NCI-H1930 (cell line): ENCODE data around the gene SH2B2.
"Not testable (repeated sequence)": the region's sequence is repeated elsewhere in the genome, so short reads cannot be mapped to it uniquely, and the experiment has no call there.

Experiments
- DNase-seq, 2 experiments: peaks; one replicate each; lab custom pipeline; 2025; lab: John Stamatoyannopoulos, UW

Gene SH2B2

DNA sequence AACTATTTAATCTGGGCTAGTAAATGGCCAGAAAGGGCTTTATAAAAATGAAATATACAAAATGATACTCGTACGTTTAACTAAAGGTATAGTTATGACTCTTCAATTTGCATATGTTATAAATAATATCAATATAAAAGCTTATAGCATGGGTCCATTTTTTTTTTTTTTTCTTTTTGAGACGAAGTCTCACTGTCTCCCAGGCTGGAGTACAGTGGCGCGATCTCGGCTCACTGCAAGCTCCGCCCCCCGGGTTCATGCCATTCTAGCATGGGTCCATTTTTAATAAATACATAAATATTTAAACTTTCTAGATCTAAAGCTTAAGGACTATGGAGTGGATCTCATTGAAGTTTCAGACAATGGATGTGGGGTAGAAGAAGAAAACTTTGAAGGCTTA, 50.3 kb downstream of the SH2B2 start:
- DNase-seq, result not testable (repeated sequence)

GRCh38 chr7:102337420-102337819, 50.8 kb downstream of the SH2B2 start:
- DNase-seq, result not testable (repeated sequence)

DNA sequence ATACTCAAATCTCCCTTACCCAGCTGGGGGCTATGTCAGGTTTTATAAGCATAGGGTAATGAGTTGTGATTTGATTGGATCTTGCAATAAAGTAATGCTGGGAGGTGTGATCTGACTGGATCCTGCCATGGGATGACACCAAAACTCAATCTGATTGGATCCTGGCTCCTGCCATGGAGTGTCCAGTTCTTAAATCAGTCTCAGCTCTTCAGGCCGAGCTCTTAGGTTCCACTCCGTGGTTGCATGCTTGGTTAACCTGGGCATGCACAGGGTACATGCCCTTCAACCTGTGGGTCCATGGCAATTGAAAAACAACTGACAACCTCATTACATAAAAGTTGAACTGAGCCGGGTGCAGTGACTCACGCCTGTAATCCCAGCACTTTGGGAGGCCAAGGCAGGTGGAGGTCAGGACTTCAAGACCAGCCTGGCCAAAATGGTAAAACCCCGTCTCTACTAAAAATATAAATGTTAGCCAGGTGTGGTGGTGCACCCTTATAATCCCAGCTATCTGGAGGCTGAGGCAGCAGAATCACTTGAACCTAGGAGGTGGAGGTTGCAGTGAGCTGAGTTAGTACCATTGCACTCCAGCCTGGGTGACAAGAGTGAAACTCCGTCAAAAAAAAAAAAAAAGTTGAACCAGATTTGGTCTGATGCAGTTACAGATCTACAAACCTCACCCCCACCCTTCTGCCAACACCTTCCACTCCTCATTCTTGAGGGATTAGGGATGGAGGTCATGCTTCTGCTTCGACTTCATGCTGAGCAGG, 54.1 kb downstream of the SH2B2 start:
- DNase-seq, result not testable (repeated sequence)

DNA sequence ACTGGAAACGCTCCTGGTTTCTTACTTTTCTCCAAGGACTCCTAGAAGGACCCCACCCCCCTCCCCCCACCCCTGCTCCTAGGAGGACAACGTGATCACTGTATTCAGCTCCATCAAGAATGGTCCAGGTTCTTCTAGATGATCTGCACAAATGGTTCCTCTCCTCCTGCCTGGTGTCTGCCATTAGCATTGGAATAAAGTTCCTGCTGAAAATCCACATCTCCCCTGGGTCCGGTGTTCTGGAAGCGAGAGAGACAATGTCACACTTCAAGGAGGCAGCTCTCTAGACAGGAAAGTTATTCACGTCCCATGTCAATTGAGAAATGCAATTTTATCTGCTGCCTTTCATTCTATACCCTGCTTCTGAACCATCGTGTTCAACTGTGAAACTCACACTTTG, 60.3 kb downstream of the SH2B2 start:
- DNase-seq, result not testable (repeated sequence)

DNA sequence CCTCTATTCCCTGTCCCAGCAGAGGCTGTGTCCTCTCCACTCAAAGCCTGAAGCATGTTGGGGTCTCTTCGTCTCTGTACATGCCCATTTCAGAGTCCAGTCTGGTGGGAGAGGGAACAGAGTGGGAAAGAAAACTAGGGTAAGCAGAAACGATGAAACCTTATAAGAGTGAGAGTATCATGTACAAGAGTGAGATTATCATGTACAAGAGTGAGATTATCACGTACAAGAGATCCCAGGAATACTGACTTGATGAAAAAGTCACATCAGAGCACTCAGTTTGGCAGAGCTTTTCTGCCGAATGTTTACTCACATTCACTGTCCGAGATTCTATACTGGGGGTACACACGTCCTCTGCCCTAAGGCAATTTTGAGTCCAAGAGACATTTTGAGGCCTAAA, 69.7 kb downstream of the SH2B2 start, which contains the start of gene SPDYE6:
Gene SPDYE6, minus strand, starts transcription at position 101 of the 400 bp plus-strand sequence. CDS start 421 bp downstream, outside the sequence.
- not testable (repeated sequence) for DNase-seq

DNA sequence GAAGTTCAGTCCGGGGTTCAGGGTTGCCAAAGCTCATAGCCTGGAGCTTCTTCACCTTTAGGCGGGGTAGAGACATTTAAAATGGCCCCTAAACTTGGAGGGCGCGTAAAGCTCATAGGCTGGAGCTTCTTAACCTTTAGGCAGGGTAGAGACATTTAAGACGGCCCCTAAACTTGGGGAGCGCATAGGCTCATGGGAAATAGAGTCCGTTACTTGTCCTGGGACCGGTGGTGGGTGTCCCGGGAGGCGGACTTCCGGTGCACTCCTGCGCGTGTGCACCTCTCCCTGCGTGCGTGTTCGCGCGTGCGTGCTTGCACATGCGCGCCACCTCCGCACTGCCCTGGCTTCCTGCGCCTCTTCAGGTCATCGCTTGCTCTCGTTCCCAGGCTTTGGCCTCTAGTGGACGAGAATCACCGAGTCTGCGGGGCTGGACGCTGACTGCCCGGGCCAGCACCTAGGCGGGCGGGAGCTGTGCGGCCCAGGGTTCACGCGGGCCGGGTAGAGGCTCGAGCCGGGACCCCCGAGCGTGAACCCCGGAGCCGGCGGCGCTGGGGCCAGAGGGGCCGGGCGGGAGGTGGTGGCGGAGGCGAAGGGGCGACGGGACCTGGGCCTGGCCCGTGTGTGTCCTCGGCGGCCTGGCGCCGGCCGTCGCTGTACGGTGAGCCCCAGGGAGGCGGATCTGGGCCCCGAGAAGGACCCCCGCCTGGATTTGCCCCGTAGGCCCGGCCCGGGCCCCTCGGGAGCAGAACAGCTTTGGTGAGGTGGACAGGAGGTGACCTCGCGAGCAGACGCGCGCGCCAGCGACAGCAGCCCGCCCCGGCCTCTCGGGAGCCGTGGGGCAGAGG, 77.1 kb downstream of the SH2B2 start:
- peak; percentile 97 to 99 for DNase-seq

DNA sequence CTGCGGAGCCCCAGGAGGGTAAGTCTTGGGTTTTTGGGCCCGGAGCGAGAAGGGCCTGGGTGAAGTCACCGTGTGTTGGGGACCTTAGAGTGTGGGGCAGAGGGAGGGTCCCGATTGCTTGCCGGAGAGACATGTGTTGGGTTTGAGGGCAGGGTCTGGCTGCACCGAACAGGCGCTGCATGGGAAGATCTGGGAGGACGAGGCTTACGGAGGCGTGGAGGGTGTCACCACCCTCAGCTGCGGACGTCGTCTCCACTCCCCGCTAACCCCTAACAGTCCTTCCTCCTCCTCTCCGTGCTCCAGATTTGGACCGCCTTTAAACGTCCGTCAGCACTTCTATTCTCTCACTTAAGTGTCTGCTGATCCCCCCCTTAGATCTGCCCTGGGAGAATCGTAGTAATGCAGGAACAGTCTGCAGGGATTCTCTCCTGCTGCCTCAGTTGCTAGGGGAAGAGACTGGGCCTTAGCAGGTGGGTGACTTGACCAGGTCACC, 77.8 kb downstream of the SH2B2 start:
- DNase-seq, result not testable (repeated sequence)

GRCh38 chr7:102365390-102365789, 78.7 kb downstream of the SH2B2 start:
- not testable (repeated sequence) for DNase-seq

DNA sequence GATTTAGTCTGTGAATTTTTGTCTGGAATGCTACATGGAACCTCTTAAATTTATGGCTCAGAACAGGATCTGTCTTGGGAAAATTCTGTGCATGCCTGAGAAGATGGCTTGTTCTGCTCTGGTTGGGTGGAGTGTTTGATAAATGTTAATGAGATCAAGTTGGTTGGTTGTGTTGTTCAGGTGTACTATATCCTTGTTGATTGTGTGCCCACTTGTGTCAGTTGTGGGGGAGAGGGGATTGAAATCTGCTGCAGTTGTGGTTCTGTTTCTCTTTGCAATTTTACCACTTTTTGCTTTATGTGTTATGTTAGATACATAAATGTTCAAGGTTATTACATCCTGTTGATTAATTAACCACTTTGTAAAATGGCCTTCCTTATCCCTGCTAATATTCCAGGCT, 83.4 kb downstream of the SH2B2 start:
- DNase-seq, result not testable (repeated sequence)
